LNCAP (cell line): ENCODE measurements around the gene CLMP.

Source experiments
- TF ChIP-seq, protein P1 (sequence below): fragments of 450-650 bp; IDR thresholded peaks from 2 replicates; pipeline ENCODE4 v1.5.1; 2017; ENCODE audit warnings: mild to moderate bottlenecking

Gene CLMP

GRCh38 chr11:123194337-123195187 is 486 bp downstream of the CLMP start:
- TF ChIP-seq, protein P1, sequence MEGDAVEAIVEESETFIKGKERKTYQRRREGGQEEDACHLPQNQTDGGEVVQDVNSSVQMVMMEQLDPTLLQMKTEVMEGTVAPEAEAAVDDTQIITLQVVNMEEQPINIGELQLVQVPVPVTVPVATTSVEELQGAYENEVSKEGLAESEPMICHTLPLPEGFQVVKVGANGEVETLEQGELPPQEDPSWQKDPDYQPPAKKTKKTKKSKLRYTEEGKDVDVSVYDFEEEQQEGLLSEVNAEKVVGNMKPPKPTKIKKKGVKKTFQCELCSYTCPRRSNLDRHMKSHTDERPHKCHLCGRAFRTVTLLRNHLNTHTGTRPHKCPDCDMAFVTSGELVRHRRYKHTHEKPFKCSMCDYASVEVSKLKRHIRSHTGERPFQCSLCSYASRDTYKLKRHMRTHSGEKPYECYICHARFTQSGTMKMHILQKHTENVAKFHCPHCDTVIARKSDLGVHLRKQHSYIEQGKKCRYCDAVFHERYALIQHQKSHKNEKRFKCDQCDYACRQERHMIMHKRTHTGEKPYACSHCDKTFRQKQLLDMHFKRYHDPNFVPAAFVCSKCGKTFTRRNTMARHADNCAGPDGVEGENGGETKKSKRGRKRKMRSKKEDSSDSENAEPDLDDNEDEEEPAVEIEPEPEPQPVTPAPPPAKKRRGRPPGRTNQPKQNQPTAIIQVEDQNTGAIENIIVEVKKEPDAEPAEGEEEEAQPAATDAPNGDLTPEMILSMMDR, result no peak

GRCh38 chr11:123193742-123194141 is 1.3 kb downstream of the CLMP start:
- TF ChIP-seq, protein P1, result no peak

GRCh38 chr11:123191939-123192338 is 3.1 kb downstream of the CLMP start:
- TF ChIP-seq, protein P1, result no peak

DNA sequence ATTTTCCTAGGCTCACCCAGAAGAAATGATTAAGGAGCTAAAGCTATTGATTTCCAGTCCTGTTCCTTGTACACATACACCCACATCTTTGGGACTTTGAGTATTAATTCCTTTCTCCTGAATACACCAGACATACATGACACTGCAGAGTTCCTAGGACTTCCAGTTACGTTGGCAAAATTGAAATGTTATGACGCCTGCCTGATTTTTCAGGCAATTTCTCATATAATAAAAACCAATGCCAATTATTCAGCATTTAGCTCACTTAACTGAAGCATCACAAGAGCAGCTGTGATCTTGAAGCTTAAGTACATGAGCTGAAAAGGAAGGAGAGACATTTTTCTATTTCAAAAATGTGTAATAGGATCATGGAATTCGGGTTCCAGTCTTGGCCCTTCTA is 4.5 kb downstream of the CLMP start:
- TF ChIP-seq, protein P1, result no peak

GRCh38 chr11:123188508-123189165 is 6.4 kb downstream of the CLMP start:
- TF ChIP-seq, protein P1, result no peak

GRCh38 chr11:123187665-123188507 is 7.2 kb downstream of the CLMP start:
- TF ChIP-seq, protein P1, result no peak

DNA sequence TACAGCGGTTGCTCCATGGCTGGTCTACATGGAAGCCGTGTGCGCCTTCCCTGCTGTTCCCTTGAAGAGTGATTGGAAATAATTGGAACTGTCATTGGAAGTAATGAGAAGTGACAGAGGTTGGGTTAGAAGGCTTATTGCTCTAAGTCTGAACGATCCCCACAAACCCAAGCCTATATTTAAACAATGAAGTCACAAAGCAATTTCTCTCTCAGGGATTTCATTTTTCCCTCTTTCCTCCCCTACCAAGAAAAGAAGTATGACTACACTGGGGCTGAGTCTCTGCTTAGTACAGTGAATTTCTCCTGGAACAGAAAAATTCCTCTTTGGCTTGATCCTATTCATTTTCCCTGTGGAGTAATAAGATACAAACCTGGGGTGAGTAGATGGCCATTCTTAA is 7.8 kb downstream of the CLMP start:
- TF ChIP-seq, protein P1, result no peak
